Measurements from ENCODE around the gene IPO5.
"Not testable (repeated sequence)": the region's sequence is repeated elsewhere in the genome, so short reads cannot be mapped to it uniquely, and the experiment has no call there.

The IPO5 gene

DNA sequence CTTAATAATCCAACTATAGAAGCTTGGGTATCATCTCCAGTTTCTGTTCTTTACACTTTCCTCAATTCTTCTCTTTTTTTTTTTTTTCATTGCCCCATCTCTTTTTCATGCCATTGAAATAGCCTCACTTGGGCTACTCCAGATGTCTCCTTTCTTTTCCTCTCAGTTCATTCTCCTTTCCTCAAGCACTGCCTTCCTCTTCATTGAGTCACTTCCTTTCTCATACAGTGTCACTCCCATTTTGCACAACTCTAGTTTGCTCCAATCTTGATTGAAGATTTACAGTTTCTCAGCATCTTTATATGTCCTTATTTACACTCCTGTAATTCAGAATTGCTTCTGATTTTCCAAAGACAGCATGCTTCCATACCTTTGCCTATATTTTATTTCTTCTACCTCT lies 61.3 kb downstream of the IPO5 start:
- DNase-seq (ENCODE audit: low spot score) = no peak

DNA sequence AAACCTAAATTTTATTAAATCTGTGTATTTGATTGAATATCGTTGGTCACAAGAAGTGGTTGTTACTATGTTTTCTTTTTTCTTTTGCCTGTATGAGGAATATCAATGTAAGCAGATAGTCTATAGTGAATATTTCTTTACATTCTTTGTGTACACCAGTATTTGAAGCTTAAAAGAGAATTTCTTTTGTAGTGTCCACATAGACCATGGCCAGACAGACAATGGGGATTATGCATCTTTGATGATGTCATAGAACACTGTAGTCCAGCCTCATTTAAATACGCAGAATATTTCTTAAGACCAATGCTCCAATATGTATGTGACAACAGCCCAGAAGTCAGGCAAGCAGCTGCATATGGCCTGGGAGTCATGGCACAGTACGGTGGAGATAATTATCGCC lies 64.8 kb downstream of the IPO5 start:
- no peak for DNase-seq (ENCODE audit: low spot score)

DNA sequence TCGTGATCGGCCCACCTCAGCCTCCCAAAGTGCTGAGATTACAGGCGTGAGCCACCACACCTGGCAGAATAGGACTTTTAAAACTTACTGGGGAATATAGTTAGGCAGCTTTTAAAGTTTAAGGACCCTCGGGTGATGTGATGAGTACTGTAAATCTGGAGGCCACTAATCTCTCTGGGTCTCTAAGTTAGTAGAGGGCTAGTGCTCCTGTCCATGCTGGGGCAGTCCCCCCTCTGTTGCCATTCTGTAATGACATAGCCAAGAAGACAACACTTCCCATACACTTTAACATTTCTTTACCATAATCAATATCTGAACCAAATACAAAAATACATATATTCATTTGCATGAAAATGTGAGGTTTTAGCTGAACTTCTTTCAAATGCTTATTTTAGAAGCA lies 65.7 kb downstream of the IPO5 start:
- no peak for DNase-seq (ENCODE audit: low spot score)

DNA sequence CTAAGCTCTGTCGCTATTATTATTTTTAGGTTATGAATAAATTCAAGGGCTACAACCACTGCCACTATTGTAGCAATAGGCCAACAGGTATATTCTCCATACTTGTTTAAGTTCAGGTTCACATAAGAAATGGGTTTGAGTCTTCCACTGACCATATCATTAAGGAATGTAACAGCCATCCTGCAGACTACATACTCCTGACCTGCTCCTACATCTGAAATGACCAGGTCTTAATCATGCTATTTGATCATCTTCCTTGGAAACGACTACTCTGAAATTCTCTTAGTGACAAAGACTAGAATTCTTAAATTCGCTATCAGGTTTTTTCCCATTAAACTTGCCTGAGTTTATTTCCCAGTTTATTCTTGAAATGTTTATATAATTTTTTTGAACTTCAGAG lies 66.8 kb downstream of the IPO5 start:
- DNase-seq (ENCODE audit: low spot score) = no peak

DNA sequence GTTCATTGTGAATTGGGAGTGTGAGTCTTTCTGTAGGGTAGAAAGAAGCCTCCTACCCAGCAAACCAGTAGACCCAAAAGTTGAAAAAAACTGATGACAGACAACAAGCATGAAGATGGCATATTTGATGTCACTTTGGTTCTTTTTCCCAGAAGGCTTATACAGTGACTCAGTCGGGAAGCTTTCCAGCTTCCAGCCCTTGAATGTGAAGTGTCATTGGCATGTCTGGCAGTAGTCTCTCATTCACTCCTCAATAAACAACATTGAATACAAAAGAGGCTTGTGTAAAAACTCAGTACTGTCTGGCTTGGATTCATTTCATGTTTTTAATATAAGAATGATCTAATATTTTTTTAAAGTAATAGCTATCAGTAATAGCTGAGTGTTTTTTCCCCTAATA lies 68.7 kb downstream of the IPO5 start:
- DNase-seq (ENCODE audit: low spot score) = no peak

DNA sequence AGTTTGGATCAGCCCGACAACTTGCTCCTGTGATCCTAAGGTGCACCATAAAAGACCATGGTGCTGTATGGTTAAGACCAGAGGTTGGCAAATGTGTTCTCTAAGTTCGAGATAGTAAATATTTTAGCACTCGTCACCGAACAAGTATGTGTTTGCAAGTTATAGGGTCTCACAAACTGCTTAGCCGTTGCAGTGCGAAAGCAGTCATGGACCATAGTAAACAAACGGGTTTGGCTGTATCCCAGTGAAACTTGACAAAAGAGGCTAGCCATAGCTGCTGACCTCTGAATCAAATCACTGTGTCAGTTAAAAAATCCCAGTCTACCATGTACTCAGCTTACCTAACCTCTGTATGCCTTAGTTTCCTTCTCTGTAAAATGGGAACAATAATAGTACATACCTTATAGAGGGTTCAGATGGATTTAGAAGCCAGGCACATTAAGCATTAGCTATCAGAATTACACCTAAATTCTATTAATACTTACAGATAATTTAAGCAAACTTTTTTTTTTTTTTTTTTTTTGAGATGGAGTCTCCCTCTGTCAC lies 72.1 kb downstream of the IPO5 start:
- no peak for DNase-seq (ENCODE audit: low spot score)

DNA sequence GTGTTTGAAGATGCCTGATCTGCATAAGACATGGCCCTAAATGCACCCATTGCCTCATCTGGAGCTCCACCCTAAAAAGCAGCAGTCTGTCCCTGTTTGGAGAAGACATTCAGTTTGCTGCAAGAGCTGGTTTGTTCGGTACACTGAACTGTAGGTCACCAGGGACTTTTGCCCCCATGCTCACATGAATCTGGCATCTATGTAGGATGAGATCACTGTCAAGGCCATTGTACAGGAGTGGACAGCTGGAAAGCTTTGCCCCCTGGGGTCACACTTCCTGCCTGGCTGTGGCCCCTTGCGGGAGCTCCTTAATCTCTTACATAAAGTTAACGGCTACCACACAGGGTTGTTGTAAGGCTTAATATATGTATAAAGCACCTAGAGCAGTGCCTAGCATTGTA lies 73.0 kb downstream of the IPO5 start:
- DNase-seq (ENCODE audit: low spot score) = no peak

DNA sequence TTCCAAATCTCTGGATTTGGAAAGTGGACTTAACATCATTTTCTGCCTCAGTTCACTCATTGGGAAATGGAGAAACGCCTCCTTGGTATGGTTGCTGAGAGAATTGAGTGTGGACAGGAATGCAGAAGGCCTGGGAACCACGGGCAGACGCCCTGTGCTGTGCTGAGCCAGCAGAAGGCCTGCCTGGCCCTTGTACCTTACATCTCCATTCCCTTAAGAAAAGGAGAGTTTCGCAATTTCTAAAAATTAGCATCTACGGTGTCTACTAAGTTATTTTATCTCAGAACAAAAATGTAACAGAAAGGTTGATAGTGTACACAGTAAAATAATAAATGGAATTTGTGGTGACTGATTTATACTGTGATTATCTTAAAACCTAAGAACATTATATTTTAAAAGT lies 78.7 kb downstream of the IPO5 start:
- no peak for DNase-seq (ENCODE audit: low spot score)

DNA sequence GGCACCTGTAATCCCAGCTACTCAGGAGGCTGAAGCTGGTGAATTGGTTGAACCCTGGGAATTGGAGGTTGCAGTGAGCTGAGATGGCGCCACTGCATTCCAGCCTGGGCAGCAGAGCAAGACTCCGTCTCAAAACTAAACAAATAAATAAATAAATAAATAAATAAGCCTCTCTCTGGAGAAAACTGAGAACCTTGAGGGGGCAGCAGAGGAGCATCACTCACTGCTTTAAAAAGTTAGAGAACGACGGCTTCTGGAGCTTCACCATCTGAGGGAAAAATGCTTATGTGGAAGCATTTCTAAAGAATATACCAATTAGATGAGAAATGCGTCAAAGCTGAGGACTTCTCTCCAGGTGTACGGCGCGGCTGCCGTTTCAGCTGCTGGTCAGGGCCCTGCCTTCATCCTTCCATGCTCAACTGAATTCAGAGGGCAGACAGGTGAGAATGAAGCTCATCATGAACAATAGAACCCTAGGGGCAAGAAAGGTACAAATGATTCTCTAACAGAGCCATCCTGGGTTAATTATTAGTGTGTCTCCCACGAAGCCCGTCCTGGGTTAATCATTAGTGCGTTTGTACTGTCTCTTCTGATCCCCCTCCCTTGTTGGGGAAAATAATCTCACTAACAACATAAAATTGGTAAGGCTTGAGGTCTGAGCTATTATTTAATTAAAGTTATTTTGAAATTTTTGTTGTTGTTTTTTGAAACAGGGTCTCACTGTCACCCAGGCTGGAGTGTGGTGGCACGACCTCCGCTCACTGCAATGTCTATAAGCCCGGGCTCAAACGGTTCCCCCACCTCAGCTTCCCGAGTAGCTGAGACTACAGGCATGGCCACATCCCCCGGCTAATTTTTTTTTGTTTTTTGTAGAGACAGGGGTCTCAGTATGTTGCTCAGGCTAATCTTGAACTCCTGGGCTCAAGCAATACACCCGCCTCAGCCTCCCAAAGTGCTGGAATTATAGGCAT lies 80.1 kb downstream of the IPO5 start:
- no peak for DNase-seq (ENCODE audit: low spot score)

DNA sequence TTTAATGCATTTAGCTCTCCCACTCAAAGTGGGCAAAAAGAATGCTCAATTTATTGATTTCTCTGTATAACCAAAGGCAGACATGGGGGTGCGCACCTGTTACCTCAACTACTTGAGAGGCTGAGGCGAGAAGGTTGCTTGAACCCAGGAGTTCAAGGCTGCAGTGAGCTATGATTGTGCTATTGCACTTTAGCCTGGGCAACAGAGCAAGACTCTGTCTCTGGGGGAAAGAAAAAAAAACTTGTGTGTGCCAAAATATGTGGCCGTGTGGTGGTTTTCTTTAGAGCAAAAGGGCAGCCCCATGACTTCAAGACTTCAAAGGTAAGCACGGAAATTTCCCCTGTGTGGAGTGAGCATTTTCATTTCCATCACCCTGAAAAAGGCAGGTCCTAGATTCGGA lies 81.9 kb downstream of the IPO5 start:
- DNase-seq (ENCODE audit: low spot score) = no peak

DNA sequence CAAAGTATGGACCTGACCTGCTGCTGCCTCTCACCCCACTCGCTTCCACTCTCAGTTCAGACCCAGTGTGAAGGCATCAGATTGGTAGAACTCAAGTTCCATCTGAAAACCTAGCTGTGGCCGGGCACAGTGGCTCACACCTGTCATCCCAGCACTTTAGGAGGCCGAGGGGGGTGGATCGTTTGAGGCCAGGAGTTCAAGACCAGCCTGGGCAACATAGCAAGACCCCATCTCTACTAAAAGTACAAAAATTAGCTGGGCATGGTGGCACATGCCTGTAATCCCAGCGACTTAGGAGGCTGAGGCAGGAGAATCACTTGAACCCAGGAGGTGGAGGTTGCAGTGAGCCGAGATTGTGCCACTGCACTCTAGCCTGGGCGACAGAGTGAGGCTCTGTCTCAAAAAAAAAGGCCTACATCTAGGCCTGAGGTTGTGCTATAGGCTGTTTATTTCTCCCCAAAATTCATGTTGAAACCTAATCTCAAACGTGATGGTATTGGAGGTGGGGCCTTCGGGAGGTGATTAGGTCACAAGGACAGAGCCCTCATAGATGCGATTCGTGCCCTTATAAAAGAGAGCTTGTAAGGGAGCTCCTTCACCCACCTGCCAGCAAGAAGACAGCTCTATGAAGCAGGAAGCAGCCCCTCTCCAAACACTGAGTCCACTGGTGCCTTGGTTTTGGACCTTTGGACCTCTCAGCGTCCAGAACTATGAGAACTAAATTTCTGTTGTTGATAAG lies 83.3 kb downstream of the IPO5 start:
- DNase-seq (ENCODE audit: low spot score) = not testable (repeated sequence)

DNA sequence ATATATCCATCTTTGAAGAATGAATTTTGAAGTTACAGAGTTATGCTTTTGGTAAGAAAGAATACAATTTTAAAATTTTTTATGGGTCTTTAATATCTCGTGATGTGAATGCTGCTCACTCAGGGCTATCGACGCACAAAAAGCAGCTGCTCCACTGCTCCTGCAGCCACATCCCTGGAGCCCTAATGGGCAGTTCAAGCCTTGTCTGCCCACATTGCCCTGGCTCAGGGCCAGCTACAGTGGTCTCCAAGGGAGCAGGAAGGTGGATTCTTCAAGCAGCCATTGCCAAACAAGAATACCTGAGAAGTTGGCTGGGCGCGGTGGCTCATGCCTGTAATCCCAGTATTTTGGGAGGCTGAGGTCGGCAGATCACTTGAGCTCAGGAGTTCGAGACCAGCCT lies 85.8 kb downstream of the IPO5 start:
- no peak for DNase-seq (ENCODE audit: low spot score)

DNA sequence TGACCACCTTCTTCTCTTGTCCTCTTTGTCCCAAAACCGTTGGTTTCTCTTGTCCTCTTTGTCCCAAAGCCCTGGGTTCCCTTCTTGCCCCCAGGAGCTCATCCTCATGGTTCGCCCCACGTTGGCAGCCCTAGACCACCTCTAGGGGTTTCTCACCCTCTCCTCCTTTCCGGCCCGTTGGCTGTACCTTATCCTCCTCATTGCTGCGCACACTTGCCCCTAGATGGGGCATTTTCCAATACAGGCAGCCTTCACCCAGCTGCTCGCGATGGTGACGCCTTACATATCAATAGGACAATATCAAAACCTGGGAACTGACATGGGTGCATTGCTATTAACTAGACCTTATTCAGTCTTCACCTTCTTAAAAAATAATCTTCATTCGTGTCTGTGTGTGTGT lies 86.5 kb downstream of the IPO5 start:
- DNase-seq (ENCODE audit: low spot score) = no peak

DNA sequence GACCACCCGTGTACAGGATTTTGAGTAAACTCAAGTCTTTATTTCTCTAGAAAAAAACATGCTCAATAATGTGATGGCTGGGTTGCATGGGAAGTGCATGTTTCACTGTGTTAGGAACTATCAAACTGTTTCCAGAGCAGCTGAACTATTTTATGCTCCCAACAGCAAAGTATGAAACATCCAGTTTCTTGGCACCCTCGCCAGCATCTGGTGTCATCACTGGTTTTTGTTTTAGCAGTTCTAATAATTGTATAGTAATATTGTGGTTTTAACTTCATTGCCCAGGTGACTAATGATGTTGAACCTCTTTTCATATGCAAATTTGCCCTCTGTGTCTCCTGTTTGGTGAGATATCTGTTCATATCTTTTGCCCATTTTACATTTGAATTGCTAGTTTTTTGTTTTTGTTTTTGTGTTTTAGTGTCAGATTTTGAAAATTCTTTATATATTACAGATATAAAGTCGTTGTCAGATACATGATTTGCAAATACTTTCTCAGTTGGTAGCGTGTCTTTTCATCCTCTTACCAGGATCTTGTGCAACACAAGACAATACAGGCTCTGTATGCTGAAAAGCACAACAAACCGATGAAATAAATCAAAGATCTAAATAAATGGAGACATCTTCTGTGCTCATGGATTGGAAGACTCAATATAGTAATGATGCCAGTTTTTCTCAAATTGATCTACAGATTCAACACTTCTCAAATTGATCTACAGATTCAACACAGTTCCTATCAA lies 87.8 kb downstream of the IPO5 start:
- no peak for DNase-seq (ENCODE audit: low spot score)

DNA sequence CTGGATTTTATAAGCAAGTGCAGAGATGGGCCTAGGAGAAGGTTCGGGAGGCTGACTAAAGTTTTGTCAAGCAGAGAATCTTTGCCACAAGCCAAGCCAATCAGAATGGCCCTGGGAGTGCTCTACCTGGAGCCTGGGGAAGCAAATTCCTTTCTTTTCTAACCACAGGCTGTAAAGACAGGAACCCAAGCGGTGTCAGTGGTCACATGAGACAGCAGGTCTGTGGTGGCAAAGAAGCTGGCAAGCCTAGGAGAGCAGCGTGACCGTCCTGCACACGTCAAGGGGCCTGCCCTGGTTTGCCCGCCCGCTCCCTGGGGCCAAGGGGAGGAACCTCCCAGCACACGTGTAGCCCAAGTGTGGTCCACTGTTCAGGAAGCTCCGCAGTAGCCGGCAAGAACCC lies 90.8 kb downstream of the IPO5 start:
- DNase-seq (ENCODE audit: low spot score) = no peak

DNA sequence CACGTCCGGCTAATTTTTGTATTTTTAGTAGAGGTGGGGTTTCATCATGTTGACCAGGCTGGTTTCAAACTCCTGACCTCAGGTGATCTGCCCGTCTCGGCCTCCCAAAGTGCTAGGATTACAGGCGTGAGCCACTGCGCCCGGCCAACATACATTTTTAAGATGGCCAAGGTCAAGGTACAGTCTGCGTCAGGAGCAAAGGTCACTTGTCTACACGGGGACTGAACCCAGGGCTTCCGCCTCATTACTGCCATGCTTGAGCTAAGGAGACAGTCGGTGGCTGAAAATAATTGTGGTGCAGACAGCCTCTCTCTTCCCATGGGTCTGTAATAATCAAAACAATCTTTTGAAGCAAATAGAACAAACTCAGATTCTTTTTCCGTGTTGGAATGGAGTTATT lies 94.3 kb downstream of the IPO5 start:
- not testable (repeated sequence) for DNase-seq (ENCODE audit: low spot score)

DNA sequence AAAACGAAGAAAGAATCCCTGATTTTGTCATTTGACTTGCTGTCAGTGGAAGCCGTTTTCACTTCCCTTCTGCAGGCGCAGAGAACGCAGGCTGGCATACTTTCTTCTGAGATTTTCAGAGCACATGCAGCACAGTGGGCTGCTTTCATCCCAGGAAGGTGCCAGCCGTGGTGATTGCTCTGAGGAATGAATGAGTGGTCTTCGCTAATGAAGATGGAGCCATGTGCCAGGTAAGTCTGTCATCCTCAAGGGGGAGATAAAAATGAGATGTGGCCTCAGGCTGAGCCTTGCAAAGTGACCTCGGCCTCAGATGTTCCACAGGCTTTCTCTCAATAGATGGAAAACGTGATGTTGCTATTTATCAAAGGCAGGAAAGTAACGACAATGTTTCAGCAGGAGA lies 94.8 kb downstream of the IPO5 start:
- no peak for DNase-seq (ENCODE audit: low spot score)

DNA sequence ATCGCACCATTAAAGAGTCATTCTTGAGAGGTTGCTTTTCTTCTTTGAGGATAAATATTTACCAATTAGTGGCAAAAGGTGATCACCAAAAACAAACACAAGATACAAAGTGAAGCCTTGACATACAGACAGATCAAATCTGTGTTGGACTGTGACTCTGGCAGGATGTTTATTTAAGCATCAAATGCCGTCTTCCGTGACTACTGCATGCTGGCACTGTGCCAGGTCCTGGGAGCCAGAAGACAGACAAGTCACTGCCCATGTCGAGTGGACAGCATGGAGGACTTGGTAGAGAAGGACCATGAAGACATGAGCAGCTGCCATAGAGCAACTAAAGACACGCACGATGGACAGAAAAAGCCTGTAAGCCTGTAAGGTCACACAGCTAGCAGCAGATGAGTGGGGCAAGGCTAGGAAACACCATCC lies 96.6 kb downstream of the IPO5 start:
- DNase-seq (ENCODE audit: low spot score) = no peak

DNA sequence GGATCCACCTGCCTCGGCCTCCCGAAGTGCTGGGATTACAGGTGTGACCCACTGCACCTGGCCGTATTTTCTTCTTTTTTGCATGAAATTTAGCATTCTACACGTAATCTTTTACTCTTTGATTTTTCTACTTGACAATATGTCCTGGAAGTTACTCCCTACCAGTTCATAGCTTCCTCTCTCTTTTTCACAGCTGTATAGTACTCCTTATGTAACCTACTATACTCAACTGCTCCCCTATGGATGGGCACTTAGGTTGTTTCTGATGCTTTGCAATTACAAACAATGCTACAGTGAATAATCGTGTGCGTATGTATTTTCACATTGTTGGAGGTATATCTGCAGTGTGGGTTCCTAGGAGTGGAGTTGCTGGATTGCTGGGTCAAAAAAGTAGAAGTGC lies 98.9 kb downstream of the IPO5 start:
- no peak for DNase-seq (ENCODE audit: low spot score)

DNA sequence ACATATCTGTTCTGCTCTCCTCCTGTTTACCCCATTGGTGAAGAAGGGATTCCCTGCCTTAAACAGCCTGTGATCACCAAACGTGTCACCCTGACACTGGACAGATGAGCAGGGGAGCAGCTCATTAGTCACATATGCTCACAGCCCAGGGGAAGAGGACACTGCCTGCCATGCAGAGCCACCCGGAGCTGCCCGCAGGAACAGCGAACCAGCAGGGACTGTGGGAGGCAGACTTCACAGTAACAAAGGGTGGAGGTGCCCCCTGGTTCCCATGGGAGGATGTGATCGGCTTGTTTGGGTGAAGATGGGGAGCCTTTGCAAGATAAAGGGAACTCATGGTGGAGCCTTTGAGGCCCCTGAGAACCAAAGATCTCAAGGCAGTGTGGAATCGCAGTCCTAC lies 100.8 kb downstream of the IPO5 start:
- no peak for DNase-seq (ENCODE audit: low spot score)

DNA sequence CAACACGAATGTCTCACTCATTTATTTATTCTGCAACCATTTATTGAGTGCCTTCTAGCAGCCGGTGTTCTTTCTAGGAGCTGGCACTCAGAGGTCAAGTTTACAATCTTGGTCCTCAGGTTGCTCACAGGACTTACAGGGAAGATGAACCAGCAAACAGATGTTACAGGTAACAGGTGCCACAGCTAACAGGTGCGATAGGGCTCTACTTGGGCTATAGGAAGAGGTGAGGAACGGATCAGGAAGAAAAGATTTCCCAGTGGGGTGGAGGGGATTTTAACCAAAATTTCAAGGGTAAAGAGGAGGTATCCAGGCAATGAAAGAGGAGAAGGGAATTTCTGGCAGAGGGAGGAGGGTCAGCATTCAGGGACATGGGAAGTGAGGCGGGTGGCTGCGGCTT lies 102.1 kb downstream of the IPO5 start:
- DNase-seq (ENCODE audit: low spot score) = no peak

DNA sequence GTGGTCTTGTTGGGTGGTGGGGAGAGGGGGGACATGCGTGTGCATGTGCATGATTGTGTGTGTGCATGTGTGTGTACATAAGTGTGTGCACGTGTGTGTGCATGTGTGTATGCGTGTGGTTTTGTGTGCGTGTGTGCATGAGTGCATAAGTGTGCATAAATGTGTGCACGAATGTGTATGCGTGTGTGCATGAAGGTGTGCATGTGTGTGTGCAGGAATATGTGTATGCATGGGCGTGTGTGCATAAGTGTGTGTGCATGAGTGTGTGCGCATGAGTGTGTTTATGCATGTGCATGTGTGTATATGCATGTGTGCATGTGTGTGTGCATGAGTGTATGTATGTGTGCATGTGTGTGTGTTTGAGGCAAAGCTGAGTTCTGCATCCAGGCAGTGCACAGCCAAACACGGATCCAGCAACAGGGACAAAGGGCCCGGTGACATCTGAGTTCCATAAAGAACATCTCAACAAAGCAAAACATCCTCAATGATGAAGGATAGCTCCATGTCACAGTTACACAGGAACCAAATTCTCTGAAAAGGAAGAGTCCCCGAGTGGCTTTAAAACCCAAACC lies 103.5 kb downstream of the IPO5 start:
- DNase-seq (ENCODE audit: low spot score) = no peak

Data from CD4-positive, alpha-beta T cell treated with Interleukin-6 at 100 ng/mL for 8 hours (primary cell).